Heart right ventricle (tissue), 16 donors: Measurements from ENCODE around the gene HGFAC. TPM values are rescaled to one million over a fixed set of nuclear protein-coding genes. Genes with fewer than 3 reads are reported as not detected.

ENCODE experiments used
- ATAC-seq, 8 donors: fragments of 200-7000 bp; cut with Tn5 transposase; one replicate each; pipeline ENCODE4 v1.9.1; 2020; ENCODE audit warnings: mild to moderate bottlenecking in 8 of 8, moderate library complexity in 8 of 8, moderate number of reproducible peaks in 1 of 8
- DNase-seq, 2 donors: peaks; one replicate each; pipeline ENCODE4 v3.0.0-alpha.2; 2020
- H3K27ac ChIP-seq, 10 donors: fragments of 200-600 bp; sonication (generic) in 2 of 10; one replicate each; pipeline versions ENCODE4 v1.5.0 to v1.8.0; 2020 to 2022; ENCODE audit warnings: mild to moderate bottlenecking in 3 of 10
- H3K27me3 ChIP-seq, 7 donors: fragments of 200-600 bp; one replicate each; pipeline ENCODE4 v1.8.0; 2021 to 2022; ENCODE audit warnings: mild to moderate bottlenecking in 2 of 7
- H3K36me3 ChIP-seq, 9 donors: fragments of 200-600 bp; sonication (generic) in 1 of 9; one replicate each; pipeline versions ENCODE4 v1.5.0 to v1.8.0; 2020 to 2022; ENCODE audit warnings: mild to moderate bottlenecking in 2 of 9
- H3K4me1 ChIP-seq, 9 donors: fragments of 200-600 bp; sonication (generic) in 1 of 9; one replicate each; pipeline versions ENCODE4 v1.5.0 to v1.8.0; 2020 to 2022; ENCODE audit warnings: mild to moderate bottlenecking in 4 of 9
- H3K4me3 ChIP-seq, 10 donors: fragments of 200-600 bp; sonication (generic) in 2 of 10; one replicate each; pipeline versions ENCODE4 v1.5.0 to v1.8.0; 2020 to 2022; ENCODE audit warnings: mild to moderate bottlenecking in 7 of 10, moderate library complexity in 2 of 10
- H3K9me3 ChIP-seq, 11 donors: fragments of 200-600 bp in 10 of 11; sonication (generic) in 2 of 11; one replicate each; pipeline versions ENCODE4 v1.5.0 to v1.8.0; 2013 to 2022; ENCODE audit warnings: mild to moderate bottlenecking in 2 of 11, control low read depth in 1 of 11, moderate library complexity in 1 of 11
- CTCF ChIP-seq, 9 donors: fragments of 200-600 bp; sonication (generic) in 2 of 9; IDR thresholded peaks; one replicate each; pipeline versions ENCODE4 v1.5.0 to v1.8.0; 2021 to 2022; ENCODE audit warnings: antibody characterized with exemption in 9 of 9, mild to moderate bottlenecking in 5 of 9, moderate library complexity in 1 of 9
- WGBS, 2 donors: extraction: QIAGEN DNeasy Blood & Tissue Kit; methylation state at CpG; one replicate each; pipeline ENCODE4 v1.1.7; 2013; ENCODE audit warnings: inconsistent platforms in 1 of 2; 5-methylcytosine and 5-hydroxymethylcytosine counted together
- intact Hi-C, 10 donors: fragments of 100-400 bp; cut with DNase I; formaldehyde crosslinking; loops; one replicate each; pipeline versions ENCODE4 v1.11.1 to v1.14.2; 2022
- polyA plus RNA-seq, 2 donors: library from polyadenylated mRNA; stranded (reverse); fragments of 200-250 nt; gene quantifications; one replicate each; pipeline ENCODE4 v1.2.3, GENCODE V29; 2013
- total RNA-seq, 10 donors: library from RNA; stranded (reverse); fragmentation: NEBNext Ultra II Directional in 3 of 10; extraction: Animal tissue kit (Norgen Biotek cat#: 25700) in 3 of 10; gene quantifications; one replicate each; pipeline versions ENCODE4 v1.2.1 to v1.2.4, GENCODE V29; 2021 to 2023
- donor health status: Arrhythmogenic right ventricular cardiomyopathy.
- donor health status: ischemic (EF 13 %, LVEDD 7.1; RV severe dilation, severe dysfunction).
- donor health status: healthy with polysubstance abuse.
- donor health status: DM: no; HTN: yes; CAD: no.
- donor health status: DM: no; HTN: no; CAD: no.
- donor health status: ischemic (EF 25% LVEDD 6.9; RV normal size, moderate dysfunction).
- donor health status: ischemic (EF 25% LVEDD 5.7; RV mildly dilated, moderate dysfunction).
- donor health status: healthy.
- donor health status: DM: yes; HTN: yes; CAD: no.
- donor health status: Ischemic cardiomyopathy.
- donor health status: ischemic (EF 35%, LVEDD 5.7; RV mildly dilated, moderate dysfunction).
- donor health status: nonischemic (EF 11% LVEDD 7.7; RV severe dilation, severe dysfunction).
- donor health status: DM: yes; HTN: yes; CAD: no.
- donor health status: PGD.
- donor health status: ischemic (EF 29% LVEDD 5.4; RV normal size, mild dysfunction).
- donor health status: nonischemic (EF 23%, LVEDD 6.1; RV moderate dilation, normal function).

HGFAC gene
- total and polyA plus RNA-seq, 12 donors, result 0.15 to 1.1 (median 0.45) TPM; not detected in 4

- no peak overlapping the region for H3K27ac ChIP-seq
- no peak overlapping the region for H3K4me3 ChIP-seq
- intact Hi-C loops, result no loop called here
- 68 to 72% methylated on average over 20 of the region's 20 CpGs for WGBS, 2 donors
- H3K36me3 ChIP-seq, result peaks cover 0 to 34% (median 0%) of the 10 kb centered on the region in 9 donors
- DNase-seq, result no peak
- no peak for TF ChIP-seq CTCF (IDR thresholded peaks at IDR 0.05)
- H3K4me1 ChIP-seq, result peaks cover 14 to 59% (median 34%) of the 10 kb centered on the region in 9 donors
- no peak for ATAC-seq
- H3K27me3 ChIP-seq, result peaks cover 0 to 51% (median 42%) of the 10 kb centered on the region in 7 donors
- H3K9me3 ChIP-seq, result no peaks in the 10 kb centered on the region
Measured at GRCh38 chr4:3489451-3489962, 47.7 kb downstream of the HGFAC start.

GRCh38 chr4:3491681-3492405 is 50.1 kb downstream of the HGFAC start:
- H3K27me3 ChIP-seq, result peaks cover 0 to 54% (median 24%) of the 10 kb centered on the region in 7 donors
- no peak overlapping the region for H3K27ac ChIP-seq
- H3K9me3 ChIP-seq, result no peaks in the 10 kb centered on the region
- H3K4me1 ChIP-seq, result peaks cover 0 to 55% (median 18%) of the 10 kb centered on the region in 9 donors
- intact Hi-C loops, result no loop called here
- WGBS, 2 donors, result 64 to 79% methylated on average over 17 of the region's 17 CpGs
- ATAC-seq, result no peak
- H3K4me3 ChIP-seq, result no peak overlapping the region
- H3K36me3 ChIP-seq, result peaks cover 0 to 36% (median 0%) of the 10 kb centered on the region in 9 donors
- no peak for TF ChIP-seq CTCF (IDR thresholded peaks at IDR 0.05)
- no peak for DNase-seq

- ATAC-seq, result no peak
- Histone ChIP-seq H3K9me3 (no peaks in the 10 kb centered on the region), H3K4me1 (peaks cover 0 to 54% (median 11%) of the 10 kb centered on the region in 9 donors), H3K36me3 (peaks cover 0 to 36% (median 0%) of the 10 kb centered on the region in 9 donors), H3K4me3 (no peak overlapping the region), H3K27ac (no peak overlapping the region), H3K27me3 (peaks cover 0 to 54% (median 24%) of the 10 kb centered on the region in 7 donors)
- intact Hi-C loops, result no loop called here
- DNase-seq, result no peak
- 76 to 83% methylated on average over 55 of the region's 55 CpGs for WGBS, 2 donors
- no peak for TF ChIP-seq CTCF (IDR thresholded peaks at IDR 0.05)
Measured at GRCh38 chr4:3492741-3493719, 51.3 kb downstream of the HGFAC start.
